GM19397 (cell line): ENCODE results near the gene MPL.

ENCODE experiments used
- ATAC-seq: cut with Tn5 transposase; IDR thresholded peaks from one replicate; pipeline ENCODE4 v1.9.1; 2021; ENCODE audit warnings: mild to moderate bottlenecking, moderate library complexity; ENCODE audit not compliant: unreplicated experiment

Gene MPL

DNA sequence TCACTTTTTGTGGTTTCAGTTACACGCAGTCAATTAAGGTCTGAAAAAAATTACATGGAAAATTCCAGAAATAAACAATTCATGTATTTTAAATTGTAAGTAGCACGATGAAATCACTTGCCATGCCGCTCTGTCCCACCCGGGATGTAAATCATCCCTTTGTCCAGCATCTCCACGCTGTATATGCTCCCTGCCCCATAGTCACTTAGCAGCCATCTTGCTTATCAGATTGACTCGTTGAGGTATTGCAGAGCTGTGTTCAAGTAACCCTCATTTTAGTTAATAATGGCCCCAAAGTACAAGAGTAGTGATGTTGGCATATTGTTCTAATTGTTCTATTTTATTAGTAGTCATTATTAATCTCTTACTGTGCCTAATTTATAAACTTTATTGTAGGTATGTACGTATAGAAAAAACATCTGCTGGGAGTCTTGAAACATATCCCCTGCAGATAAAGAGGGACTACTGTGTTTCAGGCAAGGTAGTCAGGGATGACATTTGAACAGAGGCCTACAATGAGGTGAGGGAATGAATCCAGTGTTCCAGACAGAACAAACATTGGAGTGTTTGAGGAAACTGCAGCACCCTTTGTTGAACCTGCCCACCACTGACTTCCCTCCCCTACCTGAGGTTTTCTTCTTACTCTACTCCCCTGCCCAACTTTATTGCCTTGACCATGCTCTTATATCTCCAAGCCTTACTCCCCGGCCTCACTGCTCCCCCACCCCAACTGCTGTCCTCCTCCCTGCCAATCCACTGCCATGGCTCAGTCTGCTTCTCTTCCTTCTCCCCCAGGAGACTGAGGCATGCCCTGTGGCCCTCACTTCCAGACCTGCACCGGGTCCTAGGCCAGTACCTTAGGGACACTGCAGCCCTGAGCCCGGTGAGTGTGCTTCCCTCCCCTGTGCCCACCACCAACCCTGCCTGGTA lies 14.1 kb downstream of the MPL start:
- ATAC-seq = no peak

GRCh38 chr1:43352351-43352705 lies 14.7 kb downstream of the MPL start:
- no peak for ATAC-seq

DNA sequence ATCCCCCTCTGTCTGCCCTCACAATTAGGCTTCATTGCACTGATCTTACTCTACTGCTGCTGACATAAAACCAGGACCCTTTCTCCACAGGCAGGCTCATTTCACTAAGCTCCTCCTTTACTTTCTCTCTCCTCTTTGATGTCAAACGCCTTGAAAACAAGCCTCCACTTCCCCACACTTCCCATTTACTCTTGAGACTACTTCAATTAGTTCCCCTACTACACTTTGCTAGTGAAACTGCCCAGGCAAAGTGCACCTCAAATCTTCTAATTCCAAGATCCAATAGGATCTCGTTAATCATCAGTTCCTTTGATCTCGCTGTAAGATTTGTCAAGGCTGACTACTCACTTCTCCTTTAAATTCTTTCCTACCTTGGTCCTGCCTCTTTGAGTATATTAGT lies 15.3 kb downstream of the MPL start:
- no peak for ATAC-seq

DNA sequence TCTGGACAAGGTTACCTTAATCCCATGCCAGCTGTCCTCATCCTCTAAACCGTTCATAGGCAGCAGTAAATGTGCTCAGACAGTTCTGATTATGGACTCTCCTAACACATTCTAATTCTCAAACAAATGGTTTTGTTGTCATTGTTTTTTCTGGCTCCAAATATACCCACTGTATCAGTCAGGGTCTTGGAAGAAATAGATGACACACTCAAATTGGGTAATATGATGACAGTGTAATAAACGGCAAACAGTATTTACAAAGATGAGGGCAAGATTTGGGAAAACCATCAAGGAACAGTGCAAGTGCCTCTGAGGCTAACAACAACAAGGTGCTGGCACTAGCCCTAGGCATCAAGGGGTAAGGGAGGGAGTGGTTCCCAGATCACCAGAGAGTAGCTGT lies 16.9 kb downstream of the MPL start:
- no peak for ATAC-seq

- no peak for ATAC-seq
Measured at GRCh38 chr1:43354936-43355335, 17.3 kb downstream of the MPL start.

- ATAC-seq = no peak
Measured at GRCh38 chr1:43357251-43357650, 19.6 kb downstream of the MPL start.

GRCh38 chr1:43358121-43358745 lies 20.6 kb downstream of the MPL start:
- ATAC-seq = peak; percentile 8

- ATAC-seq = peak; percentile 93
Measured at GRCh38 chr1:43358746-43359693, 21.4 kb downstream of the MPL start, which contains the start of gene CDC20. Gene CDC20 (plus strand): TSS chr1:43358981. CDS start chr1:43359216, 235 bp downstream.

DNA sequence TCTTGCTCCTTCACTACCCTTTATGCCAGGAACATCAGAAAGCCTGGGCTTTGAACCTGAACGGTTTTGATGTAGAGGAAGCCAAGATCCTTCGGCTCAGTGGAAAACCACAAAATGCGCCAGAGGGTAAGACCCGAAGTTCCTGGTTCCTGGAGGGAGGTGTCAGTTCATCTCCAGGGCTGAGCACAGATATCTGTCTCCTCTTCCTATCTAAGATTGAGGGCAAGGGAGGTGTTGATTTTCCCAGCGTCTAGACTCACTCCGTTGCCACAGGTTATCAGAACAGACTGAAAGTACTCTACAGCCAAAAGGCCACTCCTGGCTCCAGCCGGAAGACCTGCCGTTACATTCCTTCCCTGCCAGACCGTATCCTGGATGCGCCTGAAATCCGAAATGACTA lies 22.1 kb downstream of the MPL start:
- ATAC-seq = no peak

- ATAC-seq = no peak
Measured at GRCh38 chr1:43360616-43361015, 23.0 kb downstream of the MPL start.

DNA sequence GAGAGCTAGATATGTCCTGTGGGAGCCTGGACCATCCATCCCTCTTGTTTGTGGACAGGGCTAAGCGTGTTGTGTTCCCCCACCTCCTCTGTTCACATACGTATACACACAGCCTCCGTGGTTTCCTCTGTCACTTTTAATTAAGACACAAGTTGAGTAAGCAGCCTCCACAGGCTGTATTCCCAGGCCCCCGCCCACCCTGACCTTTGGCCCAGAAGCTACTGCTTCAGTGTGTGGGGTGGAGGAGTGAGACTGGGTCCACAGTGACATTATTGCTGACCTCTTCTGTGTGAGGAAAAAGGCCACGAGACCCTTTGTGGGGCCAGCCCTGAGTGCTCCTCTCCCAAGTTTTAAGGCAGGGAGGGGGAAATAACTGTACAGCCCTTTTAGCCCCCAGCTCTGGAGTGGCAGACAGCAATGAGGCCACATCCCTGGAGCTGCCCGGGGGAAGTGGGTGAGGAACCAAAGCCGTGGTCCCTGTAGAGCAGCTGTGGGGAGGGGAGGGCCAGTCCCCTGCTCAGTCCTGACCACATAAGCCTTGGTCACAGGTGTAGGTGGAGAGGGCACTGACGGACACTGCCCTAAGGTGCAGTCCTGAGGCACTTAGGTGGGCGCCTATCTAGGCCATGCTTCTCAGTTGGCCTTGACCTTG lies 25.8 kb downstream of the MPL start:
- no peak for ATAC-seq

GRCh38 chr1:43363935-43364525 lies 26.4 kb downstream of the MPL start:
- ATAC-seq = no peak

DNA sequence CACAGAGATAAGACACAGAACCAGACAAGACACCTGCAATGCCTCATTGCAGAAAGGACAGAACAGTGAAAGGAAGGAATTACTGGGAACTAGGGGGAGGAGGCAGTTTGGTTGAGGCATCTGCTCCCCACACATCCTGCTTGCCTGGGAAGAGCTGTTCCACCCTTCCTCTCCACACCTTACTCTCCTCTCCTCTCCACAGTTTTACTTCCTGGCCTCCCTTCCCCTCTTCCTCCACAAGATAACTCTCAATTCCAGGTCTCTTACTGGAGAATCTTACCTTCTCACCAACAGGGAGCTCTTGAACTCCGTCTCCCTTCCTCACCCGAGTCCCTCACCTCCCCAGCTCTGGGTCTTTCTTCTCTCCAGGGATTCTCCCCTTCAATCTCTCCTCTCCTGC lies 28.1 kb downstream of the MPL start:
- no peak for ATAC-seq

DNA sequence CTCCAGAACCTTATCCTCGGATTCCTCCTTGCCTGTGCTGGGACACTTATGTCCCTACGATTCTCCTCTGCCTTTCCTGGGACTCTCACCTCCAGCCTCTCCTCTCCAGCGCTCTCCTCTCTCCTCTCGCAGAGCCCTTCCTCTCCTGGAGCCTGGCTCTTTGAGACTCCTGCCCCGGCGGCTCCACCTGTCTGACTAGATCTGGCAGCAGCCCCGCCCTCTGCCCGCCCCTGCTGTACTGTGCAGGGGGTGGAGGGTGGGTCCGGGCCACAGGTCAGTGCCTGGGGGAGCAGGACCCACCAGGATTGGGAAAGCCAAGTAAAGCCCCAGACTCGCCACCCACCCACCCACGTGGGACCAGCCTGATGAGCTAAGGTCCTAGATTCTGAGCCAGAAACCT lies 28.6 kb downstream of the MPL start:
- no peak for ATAC-seq

DNA sequence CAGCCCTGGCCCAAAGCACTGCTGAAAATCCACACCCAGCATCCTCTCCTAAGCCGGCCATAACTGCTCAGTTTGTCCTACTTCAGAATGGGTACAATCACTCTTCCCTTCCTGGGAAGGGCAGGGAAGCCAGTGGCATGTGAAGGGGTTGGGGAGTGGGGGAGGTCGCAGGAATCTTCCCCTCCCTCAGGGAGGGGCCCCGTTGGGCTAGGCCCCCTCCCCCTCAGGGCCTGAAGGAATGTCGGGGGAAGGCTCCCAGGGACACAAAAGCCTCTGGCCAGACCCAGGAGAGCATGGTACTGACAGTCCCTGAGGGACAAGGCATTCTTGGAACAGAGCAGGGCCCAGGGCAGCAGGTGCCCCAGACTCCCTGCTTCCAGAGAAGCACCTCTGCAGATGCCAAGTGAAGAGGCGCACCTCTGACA lies 29.0 kb downstream of the MPL start:
- ATAC-seq = no peak

GRCh38 chr1:43367026-43367903 lies 29.6 kb downstream of the MPL start:
- peak; percentile 39 for ATAC-seq

- peak; percentile 80 for ATAC-seq
Measured at GRCh38 chr1:43367904-43368645, 30.5 kb downstream of the MPL start, which contains the start of gene ELOVL1. Gene ELOVL1 (minus strand): TSS chr1:43368011. CDS start chr1:43365609, 2,402 bp downstream.

- no peak for ATAC-seq
Measured at GRCh38 chr1:43368646-43369020, 31.0 kb downstream of the MPL start.
